Stimulated activated CD8-positive, alpha-beta memory T cell treated with anti-CD3 and anti-CD28 coated beads, Interleukin-2, amount 100 ng/mL, for 1 hour (primary cell): Measurements from ENCODE around the gene ST3GAL3.

ENCODE experiments used
- DNase-seq, 2 donors: peaks; one replicate each; pipeline ENCODE4 v3.0.0-alpha.2; 2020; ENCODE audit warnings: low read depth in 2 of 2

ST3GAL3 gene

DNA sequence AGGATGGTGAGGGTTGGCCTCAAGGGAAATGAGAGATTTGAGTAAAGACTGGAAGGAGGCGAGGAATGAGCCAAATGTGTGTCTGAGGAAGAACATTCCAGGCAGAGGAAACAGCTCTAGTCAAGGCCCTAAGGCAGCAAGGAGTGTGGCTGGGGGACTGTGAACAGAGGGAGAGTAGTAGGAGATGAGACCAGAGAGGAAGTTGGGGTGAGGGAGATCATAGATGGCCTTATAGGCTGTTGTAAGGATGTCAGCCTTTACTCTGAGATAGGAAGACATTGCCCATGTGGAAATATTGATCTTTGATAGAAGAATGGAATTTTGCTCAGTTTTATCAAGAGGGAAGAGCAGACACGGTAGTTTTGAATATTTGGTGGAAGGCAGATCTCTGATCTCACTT lies 171.1 kb downstream of the ST3GAL3 start:
- no peak for DNase-seq

- no peak for DNase-seq
These were observed 171.5 kb downstream of the ST3GAL3 start for GRCh38 chr1:43878854-43879253.

- no peak for DNase-seq
These were observed 172.1 kb downstream of the ST3GAL3 start for GRCh38 chr1:43879414-43879813.

DNA sequence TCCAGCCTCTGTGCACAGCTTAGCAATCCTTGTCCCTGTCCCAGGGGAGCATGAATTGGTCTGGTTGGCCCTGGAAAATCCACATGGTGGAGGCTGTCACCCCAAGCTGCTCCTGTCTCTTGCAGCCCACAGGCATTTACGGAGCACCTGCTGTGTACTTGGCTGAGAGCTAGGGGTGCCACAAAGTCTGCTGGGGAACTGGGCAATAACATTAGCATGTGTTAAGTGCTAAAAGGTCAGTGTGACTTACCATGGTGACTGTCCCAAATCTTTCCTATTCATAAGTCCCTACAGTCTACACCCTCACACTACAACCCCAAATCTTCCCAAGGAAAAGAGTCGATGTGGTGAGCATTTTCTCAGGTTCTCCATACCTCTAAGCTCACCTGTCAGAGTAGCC lies 172.7 kb downstream of the ST3GAL3 start:
- DNase-seq = no peak

- no peak for DNase-seq
These were observed 173.3 kb downstream of the ST3GAL3 start for GRCh38 chr1:43880604-43881003.

DNA sequence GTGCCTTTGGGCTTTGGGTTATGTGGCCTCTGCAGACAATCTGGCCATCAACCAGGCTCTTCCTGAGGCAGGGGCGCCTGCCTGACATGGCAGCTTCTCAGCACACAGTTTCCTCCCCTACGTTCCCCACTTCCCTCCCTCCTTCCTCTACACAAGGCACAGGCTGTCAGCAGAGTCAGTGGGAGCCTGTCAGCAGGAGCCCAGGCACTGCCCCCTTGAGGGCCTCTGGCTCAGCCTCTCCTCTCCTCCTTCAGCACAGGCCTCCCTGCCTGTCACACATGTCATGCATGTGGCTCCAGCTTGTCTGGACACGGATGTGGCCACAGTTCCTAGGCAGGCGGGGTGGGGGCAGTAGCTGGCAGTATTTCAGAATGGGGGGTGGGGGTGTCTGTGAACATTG lies 174.1 kb downstream of the ST3GAL3 start:
- no peak for DNase-seq

- no peak for DNase-seq
These were observed 175.4 kb downstream of the ST3GAL3 start for GRCh38 chr1:43882763-43883162.

GRCh38 chr1:43883321-43883720 lies 176.0 kb downstream of the ST3GAL3 start:
- DNase-seq = no peak

- no peak for DNase-seq
These were observed 178.0 kb downstream of the ST3GAL3 start for GRCh38 chr1:43885279-43885801.

- DNase-seq = no peak
These were observed 180.4 kb downstream of the ST3GAL3 start for GRCh38 chr1:43887748-43888147.

GRCh38 chr1:43890815-43891214 lies 183.5 kb downstream of the ST3GAL3 start:
- no peak for DNase-seq

GRCh38 chr1:43893006-43893405 lies 185.7 kb downstream of the ST3GAL3 start:
- DNase-seq = no peak

DNA sequence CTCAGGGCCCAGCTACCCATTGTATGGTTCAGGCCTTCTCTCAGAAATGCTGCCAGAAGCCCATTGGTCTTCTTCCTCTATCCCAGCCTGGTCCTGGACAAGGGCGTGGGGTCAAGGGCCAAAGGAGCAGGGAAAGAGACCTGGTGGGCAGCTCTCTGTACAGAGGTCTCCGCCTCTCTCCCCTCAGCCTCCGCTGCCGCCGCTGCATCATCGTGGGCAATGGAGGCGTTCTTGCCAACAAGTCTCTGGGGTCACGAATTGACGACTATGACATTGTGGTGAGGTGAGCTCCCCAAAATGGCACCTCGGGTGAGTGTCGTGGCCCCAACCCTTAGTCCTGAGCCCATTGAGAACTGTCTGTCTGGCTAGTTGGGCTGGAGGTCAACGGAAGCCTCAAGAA lies 191.6 kb downstream of the ST3GAL3 start:
- DNase-seq = no peak

GRCh38 chr1:43900386-43900785 lies 193.1 kb downstream of the ST3GAL3 start:
- DNase-seq = no peak

GRCh38 chr1:43901196-43901961 lies 194.0 kb downstream of the ST3GAL3 start:
- no peak for DNase-seq

DNA sequence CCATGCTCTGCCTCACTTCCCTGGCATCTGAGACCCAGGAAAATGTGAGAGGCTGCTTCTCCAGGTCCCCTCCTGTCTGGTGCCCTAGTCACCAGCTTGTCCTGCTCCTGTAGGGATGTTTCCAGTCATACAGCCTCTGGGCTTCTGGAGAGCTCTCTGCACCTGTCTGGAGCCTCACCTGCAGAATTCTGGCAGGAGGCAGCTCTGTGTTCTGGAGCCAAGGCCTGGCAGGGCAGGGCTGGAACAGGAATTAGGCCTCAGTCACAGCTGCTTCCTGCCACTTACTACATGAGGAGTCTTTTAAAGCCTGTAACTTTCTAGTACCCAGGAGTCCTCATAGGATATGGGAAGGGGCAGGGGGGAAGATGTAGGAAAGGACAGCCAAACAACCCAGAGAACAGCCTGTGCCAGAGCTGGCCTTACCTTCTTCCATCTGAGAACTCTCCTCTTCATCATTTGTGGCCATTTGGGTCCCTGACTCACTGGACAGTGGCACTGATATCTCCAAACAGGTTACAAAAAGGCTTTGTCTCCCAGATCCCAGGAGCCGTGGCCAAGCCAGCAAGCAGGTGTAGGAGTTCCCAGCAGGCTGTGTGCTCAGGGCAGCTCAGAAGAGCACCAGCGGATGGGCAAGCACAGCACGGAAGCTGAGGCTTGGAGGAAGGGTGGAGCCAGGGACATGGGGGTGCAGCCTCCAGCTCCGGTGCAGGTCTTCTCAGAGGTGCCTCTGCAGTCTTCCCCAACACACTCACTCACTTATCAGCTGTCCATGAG lies 194.9 kb downstream of the ST3GAL3 start:
- DNase-seq = no peak

- DNase-seq = no peak
These were observed 197.6 kb downstream of the ST3GAL3 start for GRCh38 chr1:43904660-43905551.

- DNase-seq = no peak
These were observed 200.9 kb downstream of the ST3GAL3 start for GRCh38 chr1:43908226-43908625.

- DNase-seq = no peak
These were observed 201.5 kb downstream of the ST3GAL3 start for GRCh38 chr1:43908858-43909257.

- no peak for DNase-seq
These were observed 203.0 kb downstream of the ST3GAL3 start for GRCh38 chr1:43910343-43910742.

DNA sequence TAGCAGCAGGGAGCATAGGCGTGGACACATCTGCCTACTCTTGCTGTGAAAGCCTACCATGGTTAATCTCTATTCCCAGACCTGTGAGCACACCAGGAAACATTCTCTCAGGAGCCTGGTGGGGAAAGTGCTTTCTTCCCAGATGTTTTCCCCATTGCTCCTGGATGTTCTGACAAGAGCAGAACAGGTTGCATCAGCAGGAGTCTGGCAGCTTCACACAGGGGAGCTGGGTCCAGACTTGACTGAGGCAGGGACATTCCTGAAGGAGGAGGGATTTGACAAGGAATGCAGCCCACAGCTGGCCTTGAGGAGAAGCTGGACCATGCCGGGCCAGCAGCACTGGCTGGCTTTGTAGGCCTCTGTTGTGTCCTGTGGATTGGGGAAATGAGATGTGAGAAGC lies 205.3 kb downstream of the ST3GAL3 start:
- no peak for DNase-seq

DNA sequence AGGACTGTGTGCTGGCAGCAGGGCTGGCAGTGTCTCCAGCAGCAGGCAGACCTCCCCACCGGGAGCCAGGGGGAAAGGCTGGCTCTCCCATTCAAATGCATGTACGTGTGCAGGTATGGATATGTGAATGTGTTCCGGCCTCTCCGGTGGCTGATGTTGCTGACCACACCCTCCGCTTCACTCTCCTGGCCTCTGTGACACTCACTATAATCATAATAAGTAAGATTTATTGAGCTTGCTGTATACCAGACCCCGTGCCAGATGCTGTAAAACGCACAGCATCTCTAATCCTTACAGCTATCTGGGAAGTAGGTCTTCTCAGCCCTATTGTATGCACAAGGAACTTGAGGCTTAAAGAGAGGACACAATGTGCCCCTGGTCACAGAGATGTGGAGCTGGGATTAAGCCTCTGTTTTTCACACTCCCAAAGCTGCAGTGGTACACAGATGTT lies 205.7 kb downstream of the ST3GAL3 start:
- no peak for DNase-seq
